Measurements from ENCODE around the gene ASPSCR1. TPM values are rescaled to one million over a fixed set of nuclear protein-coding genes. Genes with fewer than 3 reads are reported as not detected.

Gene ASPSCR1
- total RNA-seq, 2 donors from 2014 or later, result 14.1 to 18.8 TPM

GRCh38 chr17:81994593-81995462 lies 17.4 kb downstream of the ASPSCR1 start:
- Histone ChIP-seq H3K4me3 (no peak overlapping the region), H3K27me3 (no peaks in the 10 kb centered on the region), H3K27ac (no peak overlapping the region), H3K4me1 (peaks cover 0 to 21% of the 10 kb centered on the region in 2 donors), H3K9me3 (no peaks in the 10 kb centered on the region), H3K36me3 (no peaks in the 10 kb centered on the region)
- no peak for DNase-seq (ENCODE audit: low spot score)
- no peak for TF ChIP-seq CTCF (IDR thresholded peaks at IDR 0.05)

GRCh38 chr17:81995463-81996231 lies 18.2 kb downstream of the ASPSCR1 start:
- TF ChIP-seq CTCF (IDR thresholded peaks at IDR 0.05), result no peak
- no peak for DNase-seq (ENCODE audit: low spot score)
- no peaks in the 10 kb centered on the region for H3K27me3 ChIP-seq

DNA sequence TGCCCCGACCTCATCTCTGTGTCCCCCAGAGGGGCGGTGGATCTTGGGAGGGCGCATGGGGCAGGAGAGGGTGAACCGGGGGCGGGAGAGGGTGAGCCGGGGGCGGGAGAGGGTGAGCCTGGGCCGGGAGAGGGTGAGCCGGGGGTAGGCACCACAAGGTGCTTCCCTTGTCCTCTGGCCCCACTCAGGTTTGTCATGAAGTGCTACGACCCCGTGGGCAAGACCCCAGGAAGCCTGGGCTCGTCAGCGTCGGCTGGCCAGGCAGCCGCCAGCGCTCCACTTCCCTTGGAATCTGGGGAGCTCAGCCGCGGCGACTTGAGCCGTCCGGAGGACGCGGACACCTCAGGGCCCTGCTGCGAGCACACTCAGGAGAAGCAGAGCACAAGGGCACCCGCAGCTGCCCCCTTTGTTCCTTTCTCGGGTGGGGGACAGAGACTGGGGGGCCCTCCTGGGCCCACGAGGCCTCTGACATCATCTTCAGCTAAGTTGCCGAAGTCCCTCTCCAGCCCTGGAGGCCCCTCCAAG lies 18.9 kb downstream of the ASPSCR1 start:
- H3K36me3 ChIP-seq, result no peaks in the 10 kb centered on the region
- H3K27me3 ChIP-seq, result no peaks in the 10 kb centered on the region
- TF ChIP-seq CTCF (IDR thresholded peaks at IDR 0.05), result no peak
- no peaks in the 10 kb centered on the region for H3K9me3 ChIP-seq
- H3K27ac ChIP-seq, result no peak overlapping the region
- no peak for DNase-seq (ENCODE audit: low spot score)
- no peak overlapping the region for H3K4me3 ChIP-seq
- peaks cover 0 to 16% of the 10 kb centered on the region in 2 donors for H3K4me1 ChIP-seq

More at GRCh38 chr17:81995463-81996231, 18.2 kb downstream of the ASPSCR1 start:
- Histone ChIP-seq H3K4me3 (no peak overlapping the region), H3K27ac (no peak overlapping the region), H3K9me3 (no peaks in the 10 kb centered on the region), H3K4me1 (peaks cover 0 to 21% of the 10 kb centered on the region in 2 donors), H3K36me3 (no peaks in the 10 kb centered on the region)

GRCh38 chr17:81996757-81997441 lies 19.5 kb downstream of the ASPSCR1 start:
- no peak for DNase-seq (ENCODE audit: low spot score)
- Histone ChIP-seq H3K36me3 (no peaks in the 10 kb centered on the region), H3K4me3 (no peak overlapping the region), H3K27ac (no peak overlapping the region), H3K9me3 (no peaks in the 10 kb centered on the region), H3K4me1 (peaks cover 0 to 9% of the 10 kb centered on the region in 2 donors), H3K27me3 (no peaks in the 10 kb centered on the region)
- no peak for TF ChIP-seq CTCF (IDR thresholded peaks at IDR 0.05)

- H3K4me3 ChIP-seq, result no peak overlapping the region
- H3K4me1 ChIP-seq, result peaks cover 0 to 9% of the 10 kb centered on the region in 2 donors
- no peak overlapping the region for H3K27ac ChIP-seq
- H3K36me3 ChIP-seq, result no peaks in the 10 kb centered on the region
- TF ChIP-seq CTCF (IDR thresholded peaks at IDR 0.05), result no peak
- no peak for DNase-seq (ENCODE audit: low spot score)
- no peaks in the 10 kb centered on the region for H3K27me3 ChIP-seq
- H3K9me3 ChIP-seq, result no peaks in the 10 kb centered on the region
Measured at GRCh38 chr17:81998212-81998611, 20.8 kb downstream of the ASPSCR1 start.
